ENCODE data around the gene SMG6.
"Not testable (repeated sequence)": the region's sequence is repeated elsewhere in the genome, so short reads cannot be mapped to it uniquely, and the experiment has no call there.

Gene SMG6

GRCh38 chr17:2303204-2304188, at the start of gene SMG6, which contains the start of gene SRR:
TSS of gene SMG6 (minus strand) at chr17:2303785. CDS start at chr17:2303720, 65 bp downstream.
TSS of gene SRR (plus strand) at chr17:2303950. CDS start at chr17:2315561, 11,611 bp downstream.
- peak; percentile 96 for DNase-seq

- no peak for DNase-seq
Measured at GRCh38 chr17:2351269-2351668, 47.7 kb upstream of the SMG6 start.

GRCh38 chr17:2347805-2348685, 44.5 kb upstream of the SMG6 start:
- no peak for DNase-seq

GRCh38 chr17:2346475-2346874, 42.9 kb upstream of the SMG6 start:
- no peak for DNase-seq

GRCh38 chr17:2344528-2344927, 40.9 kb upstream of the SMG6 start:
- DNase-seq, result no peak

- no peak for DNase-seq
Measured at GRCh38 chr17:2343421-2343820, 39.8 kb upstream of the SMG6 start.

- no peak for DNase-seq
Measured at GRCh38 chr17:2338315-2338657, 34.7 kb upstream of the SMG6 start.

- DNase-seq, result peak; percentile 62
Measured at GRCh38 chr17:2337544-2338314, 34.1 kb upstream of the SMG6 start.

- peak; percentile 68 for DNase-seq
Measured at GRCh38 chr17:2336852-2337543, 33.4 kb upstream of the SMG6 start, which contains the start of gene SGSM2. TSS of gene SGSM2 (plus strand) at chr17:2337501. CDS start at chr17:2337689, 188 bp downstream.

GRCh38 chr17:2336215-2336851, 32.7 kb upstream of the SMG6 start, which contains the start of gene TSR1:
TSS of gene TSR1 (minus strand) at chr17:2336457. CDS start at chr17:2336427, 30 bp downstream.
- peak; percentile 94 for DNase-seq

GRCh38 chr17:2335726-2336214, 32.2 kb upstream of the SMG6 start:
- DNase-seq, result no peak

GRCh38 chr17:2331303-2331702, 27.7 kb upstream of the SMG6 start:
- DNase-seq, result no peak

GRCh38 chr17:2323629-2324314, 20.2 kb upstream of the SMG6 start:
- no peak for DNase-seq

GRCh38 chr17:2321399-2321798, 17.8 kb upstream of the SMG6 start:
- DNase-seq, result no peak

GRCh38 chr17:2319051-2319450, 15.5 kb upstream of the SMG6 start:
- DNase-seq, result no peak

GRCh38 chr17:2317796-2318195, 14.2 kb upstream of the SMG6 start:
- DNase-seq, result no peak

GRCh38 chr17:2316916-2317205, 13.3 kb upstream of the SMG6 start:
- DNase-seq, result not testable (repeated sequence)

GRCh38 chr17:2312736-2313135, 9.2 kb upstream of the SMG6 start:
- DNase-seq, result no peak

GRCh38 chr17:2309338-2310154, 6.0 kb upstream of the SMG6 start:
- no peak for DNase-seq

- no peak for DNase-seq
Measured at GRCh38 chr17:2304931-2305330, 1.3 kb upstream of the SMG6 start.

Measured in activated CD4-positive, alpha-beta T cell treated with anti-CD3 and anti-CD28 coated beads, Interleukin-2, Interleukin-6, amounts not matched to agents 100 ng/mL and 50 ng/mL, durations not matched to agents 16 hours and 8 hours (primary cell).